ENCODE results near the gene GLOD4.

DNA sequence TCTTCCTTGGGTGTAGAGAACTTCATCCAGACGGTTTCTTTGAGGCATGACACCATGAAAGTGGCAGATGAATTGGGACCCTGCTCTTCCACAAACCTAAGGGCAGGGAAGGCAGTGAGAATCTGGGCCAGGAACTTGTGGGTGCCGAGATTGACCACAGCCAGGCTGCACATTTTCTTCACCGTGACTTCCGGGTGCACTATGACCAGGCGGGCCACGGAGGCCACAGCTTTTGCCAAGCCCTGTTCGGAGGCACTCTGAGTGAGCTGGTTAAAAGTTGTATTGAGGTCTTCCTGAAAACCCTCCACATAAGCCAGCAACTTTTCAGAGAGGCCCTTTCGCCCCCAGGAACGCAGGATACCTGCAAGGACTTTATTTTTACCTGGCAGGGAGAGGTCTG lies 35.9 kb downstream of the GLOD4 start:
- TF ChIP-seq, protein P1, sequence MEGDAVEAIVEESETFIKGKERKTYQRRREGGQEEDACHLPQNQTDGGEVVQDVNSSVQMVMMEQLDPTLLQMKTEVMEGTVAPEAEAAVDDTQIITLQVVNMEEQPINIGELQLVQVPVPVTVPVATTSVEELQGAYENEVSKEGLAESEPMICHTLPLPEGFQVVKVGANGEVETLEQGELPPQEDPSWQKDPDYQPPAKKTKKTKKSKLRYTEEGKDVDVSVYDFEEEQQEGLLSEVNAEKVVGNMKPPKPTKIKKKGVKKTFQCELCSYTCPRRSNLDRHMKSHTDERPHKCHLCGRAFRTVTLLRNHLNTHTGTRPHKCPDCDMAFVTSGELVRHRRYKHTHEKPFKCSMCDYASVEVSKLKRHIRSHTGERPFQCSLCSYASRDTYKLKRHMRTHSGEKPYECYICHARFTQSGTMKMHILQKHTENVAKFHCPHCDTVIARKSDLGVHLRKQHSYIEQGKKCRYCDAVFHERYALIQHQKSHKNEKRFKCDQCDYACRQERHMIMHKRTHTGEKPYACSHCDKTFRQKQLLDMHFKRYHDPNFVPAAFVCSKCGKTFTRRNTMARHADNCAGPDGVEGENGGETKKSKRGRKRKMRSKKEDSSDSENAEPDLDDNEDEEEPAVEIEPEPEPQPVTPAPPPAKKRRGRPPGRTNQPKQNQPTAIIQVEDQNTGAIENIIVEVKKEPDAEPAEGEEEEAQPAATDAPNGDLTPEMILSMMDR (IDR thresholded peaks at IDR 0.05; ENCODE audit: insufficient read depth, low read length) = no peak
- TF ChIP-seq POLR2AphosphoS5 (IDR thresholded peaks at IDR 0.05; ENCODE audit: low read depth) (no peak), SPI1 (IDR thresholded peaks at IDR 0.05; ENCODE audit: borderline replicate concordance, low read depth) (no peak)
- TF ChIP-seq, protein P2, sequence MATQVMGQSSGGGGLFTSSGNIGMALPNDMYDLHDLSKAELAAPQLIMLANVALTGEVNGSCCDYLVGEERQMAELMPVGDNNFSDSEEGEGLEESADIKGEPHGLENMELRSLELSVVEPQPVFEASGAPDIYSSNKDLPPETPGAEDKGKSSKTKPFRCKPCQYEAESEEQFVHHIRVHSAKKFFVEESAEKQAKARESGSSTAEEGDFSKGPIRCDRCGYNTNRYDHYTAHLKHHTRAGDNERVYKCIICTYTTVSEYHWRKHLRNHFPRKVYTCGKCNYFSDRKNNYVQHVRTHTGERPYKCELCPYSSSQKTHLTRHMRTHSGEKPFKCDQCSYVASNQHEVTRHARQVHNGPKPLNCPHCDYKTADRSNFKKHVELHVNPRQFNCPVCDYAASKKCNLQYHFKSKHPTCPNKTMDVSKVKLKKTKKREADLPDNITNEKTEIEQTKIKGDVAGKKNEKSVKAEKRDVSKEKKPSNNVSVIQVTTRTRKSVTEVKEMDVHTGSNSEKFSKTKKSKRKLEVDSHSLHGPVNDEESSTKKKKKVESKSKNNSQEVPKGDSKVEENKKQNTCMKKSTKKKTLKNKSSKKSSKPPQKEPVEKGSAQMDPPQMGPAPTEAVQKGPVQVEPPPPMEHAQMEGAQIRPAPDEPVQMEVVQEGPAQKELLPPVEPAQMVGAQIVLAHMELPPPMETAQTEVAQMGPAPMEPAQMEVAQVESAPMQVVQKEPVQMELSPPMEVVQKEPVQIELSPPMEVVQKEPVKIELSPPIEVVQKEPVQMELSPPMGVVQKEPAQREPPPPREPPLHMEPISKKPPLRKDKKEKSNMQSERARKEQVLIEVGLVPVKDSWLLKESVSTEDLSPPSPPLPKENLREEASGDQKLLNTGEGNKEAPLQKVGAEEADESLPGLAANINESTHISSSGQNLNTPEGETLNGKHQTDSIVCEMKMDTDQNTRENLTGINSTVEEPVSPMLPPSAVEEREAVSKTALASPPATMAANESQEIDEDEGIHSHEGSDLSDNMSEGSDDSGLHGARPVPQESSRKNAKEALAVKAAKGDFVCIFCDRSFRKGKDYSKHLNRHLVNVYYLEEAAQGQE (IDR thresholded peaks at IDR 0.05; ENCODE audit: insufficient replicate concordance, low read depth) = no peak
